Activated CD8-positive, alpha-beta T cell treated with anti-CD3 and anti-CD28 coated beads, Interleukin-2, amount 10 ng/mL, durations not matched to agents 7 days and 5 days (primary cell): ENCODE results near the gene POU2F3. TPM values are rescaled to one million over a fixed set of nuclear protein-coding genes. Genes with fewer than 3 reads are reported as not detected.

Source experiments
- ATAC-seq: fragments of 150-1000 bp; cut with Tn5 transposase; one replicate; pipeline ENCODE4 v1.10.0; 2021; ENCODE audit warnings: moderate library complexity
- CTCF ChIA-PET: fragments of 350-600 bp; sonication (Branson Sonifier 250); formaldehyde crosslinking; loops from one replicate; lab custom pipeline; 2021; ENCODE audit warnings: antibody characterized with exemption; lab: Charles Lee
- POLR2A ChIA-PET: fragments of 350-600 bp; sonication (Branson Sonifier 250); formaldehyde crosslinking; loops from one replicate; lab custom pipeline; 2021; ENCODE audit warnings: antibody characterized with exemption; lab: Charles Lee
- DNase-seq: peaks from one replicate; pipeline ENCODE4 v3.0.0-alpha.2; 2020
- H3K27ac Mint-ChIP-seq: one replicate; pipeline ENCODE4 v1.8.0; 2021; ENCODE audit warnings: mild to moderate bottlenecking, mixed read lengths
- H3K27me3 Mint-ChIP-seq: one replicate; pipeline ENCODE4 v1.8.0; 2021; ENCODE audit warnings: low read depth, mixed read lengths
- H3K36me3 Mint-ChIP-seq: one replicate; pipeline ENCODE4 v1.8.0; 2021; ENCODE audit warnings: low read depth, mixed read lengths
- H3K4me1 Mint-ChIP-seq: one replicate; pipeline ENCODE4 v1.8.0; 2021; ENCODE audit warnings: low read depth, mixed read lengths
- H3K4me3 Mint-ChIP-seq: one replicate; pipeline ENCODE4 v1.8.0; 2021; ENCODE audit warnings: mild to moderate bottlenecking, mixed read lengths
- H3K9me3 Mint-ChIP-seq: one replicate; pipeline ENCODE4 v1.8.0; 2022; ENCODE audit warnings: mixed read lengths; ENCODE audit not compliant: insufficient read depth
- total RNA-seq, 2 experiments: library from RNA; stranded (reverse); gene quantifications; one replicate each; pipeline ENCODE4 v1.2.3, GENCODE V29; 2021

The POU2F3 gene
- total RNA-seq, 2 experiments from 2014 or later: not detected

DNA sequence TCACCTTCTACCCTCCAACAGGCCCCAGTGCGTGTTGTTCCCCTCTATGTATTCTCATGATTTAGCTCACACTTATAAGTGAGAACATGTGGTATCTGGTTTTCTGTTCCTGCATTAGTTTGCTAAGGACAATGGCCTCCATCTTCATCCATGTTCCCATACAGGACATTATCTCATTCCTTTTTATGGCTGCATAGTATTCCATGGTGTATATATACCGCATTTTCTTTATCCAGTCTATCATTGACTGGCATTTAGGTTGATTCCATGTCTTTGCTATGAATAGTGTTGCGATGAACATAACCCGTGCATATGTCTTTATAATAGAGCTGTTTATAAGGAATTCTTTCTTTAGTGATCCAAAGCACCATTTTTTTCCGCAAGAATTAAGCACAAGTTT, 56.6 kb downstream of the POU2F3 start:
- CTCF ChIA-PET: interaction anchor here (2.7 to 10.7 kb wide), 2 partner anchors 63 to 125 kb away, joined by 6 to 344 read pairs; partner anchors contain the start of gene POU2F3
- H3K4me3 Mint-ChIP-seq: no peak overlapping the region
- ATAC-seq: no peak

DNA sequence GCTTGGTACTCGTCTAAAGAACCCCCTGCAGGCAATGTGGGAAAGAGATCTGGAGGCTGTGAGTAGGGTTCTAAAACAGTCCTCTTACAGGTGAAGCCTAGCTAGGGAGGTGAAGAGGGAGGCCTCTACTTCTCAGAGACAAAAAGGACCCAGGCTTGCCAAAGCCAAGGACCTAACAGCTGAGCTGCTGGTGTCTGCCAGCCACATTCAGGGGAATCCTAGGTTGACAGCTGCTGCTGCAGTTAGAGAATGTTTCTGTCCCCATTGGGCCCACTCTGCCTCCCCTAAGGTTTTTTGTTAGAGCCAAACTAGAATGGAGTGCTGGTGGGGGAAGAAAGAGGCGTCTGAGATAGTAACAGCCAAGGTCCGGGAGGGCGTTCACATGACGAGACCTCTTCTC, 58.5 kb downstream of the POU2F3 start:
- Mint-ChIP-seq H3K4me1 (no peaks in the 10 kb centered on the region), H3K27me3 (peaks cover 42% of the 10 kb centered on the region), H3K9me3 (no peaks in the 10 kb centered on the region), H3K36me3 (no peaks in the 10 kb centered on the region), H3K4me3 (no peak overlapping the region), H3K27ac (no peak overlapping the region)
- no peak for DNase-seq
- ATAC-seq: no peak
- POLR2A ChIA-PET: no interaction called here
- CTCF ChIA-PET: interaction anchor here (1.2 to 10.7 kb wide), 3 partner anchors 50 to 127 kb away, joined by 6 to 344 read pairs (median 7); partner anchors contain the start of gene POU2F3

More for the DNA sequence above, 56.6 kb downstream of the POU2F3 start:
- POLR2A ChIA-PET: no interaction called here
- Mint-ChIP-seq H3K9me3 (no peaks in the 10 kb centered on the region), H3K27me3 (peaks cover 36% of the 10 kb centered on the region), H3K4me1 (no peaks in the 10 kb centered on the region), H3K36me3 (no peaks in the 10 kb centered on the region), H3K27ac (no peak overlapping the region)
- DNase-seq: no peak

DNA sequence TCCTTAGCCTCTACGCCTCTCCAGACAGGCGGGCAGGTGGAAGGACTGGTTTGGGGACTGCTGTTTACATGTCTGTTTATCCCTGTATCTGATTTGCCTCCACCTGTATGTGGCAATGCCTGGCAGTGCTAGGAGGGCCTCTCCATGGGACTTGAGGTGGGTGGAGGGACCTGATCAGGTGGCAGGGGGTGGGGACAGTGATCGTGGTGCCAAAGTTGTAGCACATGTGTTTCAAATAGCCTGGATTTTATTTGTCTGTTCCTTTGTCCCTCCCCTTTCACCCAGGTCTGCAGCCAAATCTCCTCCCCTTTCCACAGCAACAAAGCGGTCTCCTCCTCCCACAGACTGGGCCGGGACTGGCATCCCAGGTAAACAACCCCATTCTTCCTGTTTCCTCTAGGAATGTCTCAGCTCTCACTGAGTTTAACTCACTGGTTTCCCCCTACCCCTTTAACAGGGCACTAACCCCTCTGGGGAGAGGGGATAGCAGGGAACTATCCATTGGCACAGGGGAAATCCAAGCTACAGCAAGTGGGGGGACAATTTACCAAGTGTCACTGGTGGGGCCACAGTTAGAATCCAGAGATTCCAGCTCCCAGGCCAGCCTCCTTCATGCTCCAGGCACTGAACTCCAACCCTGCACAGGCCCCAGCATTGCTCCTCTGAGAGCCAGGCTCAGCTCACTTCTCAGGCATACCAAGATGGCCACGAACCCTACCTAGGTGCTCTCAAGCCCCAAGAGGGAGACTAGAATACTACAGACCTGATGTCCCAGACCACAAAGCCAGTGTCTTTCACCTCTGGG, 62.3 kb downstream of the POU2F3 start:
- Mint-ChIP-seq H3K9me3 (no peaks in the 10 kb centered on the region), H3K4me3 (no peak overlapping the region), H3K4me1 (no peaks in the 10 kb centered on the region), H3K27ac (no peak overlapping the region), H3K36me3 (no peaks in the 10 kb centered on the region), H3K27me3 (peaks cover 33% of the 10 kb centered on the region)
- DNase-seq (no peak), ATAC-seq (no peak)
- ChIA-PET CTCF (interaction anchor here (0.6 to 10.7 kb wide), 29 partner anchors 9 to 629 kb away, joined by 3 to 344 read pairs (median 7); partner anchors contain the start of gene POU2F3), POLR2A (interaction anchor here (0.8 to 1.2 kb wide), 2 partner anchors 73 to 78 kb away, joined by 3 read pairs; no protein-coding TSS in a partner anchor)

DNA sequence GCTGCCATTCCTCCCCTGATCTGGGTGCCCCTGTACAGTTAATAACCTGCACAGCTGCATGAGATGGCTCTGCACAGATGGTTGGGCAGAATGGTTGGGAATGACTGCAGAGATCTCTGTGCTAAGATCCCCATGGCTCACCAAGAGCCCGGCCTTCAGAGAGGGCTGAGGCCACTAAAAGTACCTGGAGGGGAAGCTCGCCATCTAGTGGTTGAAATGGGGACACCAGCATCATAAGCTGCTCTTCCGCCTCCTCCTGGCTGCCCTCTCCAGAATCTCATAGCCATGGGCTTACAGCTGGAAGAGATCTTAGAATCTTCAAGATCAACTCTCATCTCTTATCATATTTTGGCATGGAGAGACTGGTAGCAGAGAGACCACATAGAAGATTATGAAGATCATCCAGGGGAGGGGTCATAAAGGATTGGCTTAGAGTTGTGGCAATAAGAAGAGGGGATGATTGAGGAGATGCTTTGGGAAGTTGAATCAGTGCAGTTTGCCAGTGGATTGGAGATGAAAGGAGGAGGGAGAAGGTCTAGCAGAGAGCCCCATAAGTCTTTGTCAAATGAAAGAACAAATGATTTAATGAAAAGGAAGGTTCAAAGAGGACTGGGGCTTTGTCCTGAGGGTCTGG, 63.2 kb downstream of the POU2F3 start:
- H3K36me3 Mint-ChIP-seq: no peaks in the 10 kb centered on the region
- no peaks in the 10 kb centered on the region for H3K9me3 Mint-ChIP-seq
- CTCF ChIA-PET: interaction anchor here (0.6 to 10.7 kb wide), 38 partner anchors 10 to 772 kb away, joined by 3 to 344 read pairs (median 4); partner anchors contain the start of genes POU2F3 and TLCD5
- no peaks in the 10 kb centered on the region for H3K4me1 Mint-ChIP-seq
- DNase-seq (peak; percentile 84), ATAC-seq (peak; percentile 91)
- H3K4me3 Mint-ChIP-seq: no peak overlapping the region
- H3K27me3 Mint-ChIP-seq: peaks cover 28% of the 10 kb centered on the region
- POLR2A ChIA-PET: interaction anchor here (1.2 kb wide), 1 partner anchor 79 kb away, joined by 3 read pairs; no protein-coding TSS in a partner anchor
- H3K27ac Mint-ChIP-seq: no peak overlapping the region

DNA sequence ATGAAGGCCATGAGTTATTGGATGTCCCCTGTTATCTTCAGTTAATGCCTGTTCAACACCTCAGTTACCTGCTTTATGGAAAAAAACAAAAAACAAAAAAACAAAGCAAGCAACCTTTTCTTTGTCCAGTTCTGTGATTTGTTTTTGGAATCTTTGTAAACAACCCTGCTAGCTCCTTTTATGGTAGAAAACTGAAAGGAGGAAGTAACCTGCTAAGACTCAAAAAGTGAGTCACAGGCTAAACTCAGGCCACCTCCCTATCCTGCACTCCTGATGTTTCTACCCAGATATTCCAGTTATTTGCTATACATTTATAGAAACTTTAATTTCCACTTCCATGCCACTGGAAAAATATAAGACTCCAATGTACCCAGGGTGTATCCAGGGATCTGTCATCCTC, 64.6 kb downstream of the POU2F3 start:
- Mint-ChIP-seq H3K4me1 (no peaks in the 10 kb centered on the region), H3K27me3 (peaks cover 22% of the 10 kb centered on the region), H3K36me3 (no peaks in the 10 kb centered on the region), H3K4me3 (no peak overlapping the region), H3K9me3 (no peaks in the 10 kb centered on the region), H3K27ac (no peak overlapping the region)
- no peak for ATAC-seq
- no peak for DNase-seq
- POLR2A ChIA-PET: no interaction called here
- CTCF ChIA-PET: interaction anchor here (0.9 to 10.7 kb wide), 11 partner anchors 31 to 142 kb away, joined by 3 to 344 read pairs (median 8); partner anchors contain the start of gene POU2F3

DNA sequence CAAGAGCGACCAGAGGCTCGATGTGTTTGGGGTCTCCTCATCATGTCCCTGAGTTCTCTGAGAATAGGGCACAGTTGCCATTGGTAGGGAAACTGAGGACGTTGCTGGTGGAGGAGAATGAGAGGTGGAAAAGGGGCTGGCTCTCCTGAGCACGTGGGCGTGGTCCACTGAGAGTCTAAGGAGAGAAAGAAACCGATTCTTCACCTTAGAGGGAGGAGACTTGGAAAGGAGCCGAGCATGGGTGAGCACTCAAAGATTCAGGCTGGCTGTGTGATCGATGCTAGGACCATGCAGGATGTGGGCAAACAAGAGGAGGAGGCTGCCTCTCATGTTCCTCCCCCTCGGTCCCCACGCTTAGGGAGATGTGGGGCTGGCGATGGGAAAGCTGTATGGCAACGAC, 65.3 kb downstream of the POU2F3 start:
- Mint-ChIP-seq H3K9me3 (no peaks in the 10 kb centered on the region), H3K27me3 (peaks cover 22% of the 10 kb centered on the region)
- POLR2A ChIA-PET: no interaction called here

DNA sequence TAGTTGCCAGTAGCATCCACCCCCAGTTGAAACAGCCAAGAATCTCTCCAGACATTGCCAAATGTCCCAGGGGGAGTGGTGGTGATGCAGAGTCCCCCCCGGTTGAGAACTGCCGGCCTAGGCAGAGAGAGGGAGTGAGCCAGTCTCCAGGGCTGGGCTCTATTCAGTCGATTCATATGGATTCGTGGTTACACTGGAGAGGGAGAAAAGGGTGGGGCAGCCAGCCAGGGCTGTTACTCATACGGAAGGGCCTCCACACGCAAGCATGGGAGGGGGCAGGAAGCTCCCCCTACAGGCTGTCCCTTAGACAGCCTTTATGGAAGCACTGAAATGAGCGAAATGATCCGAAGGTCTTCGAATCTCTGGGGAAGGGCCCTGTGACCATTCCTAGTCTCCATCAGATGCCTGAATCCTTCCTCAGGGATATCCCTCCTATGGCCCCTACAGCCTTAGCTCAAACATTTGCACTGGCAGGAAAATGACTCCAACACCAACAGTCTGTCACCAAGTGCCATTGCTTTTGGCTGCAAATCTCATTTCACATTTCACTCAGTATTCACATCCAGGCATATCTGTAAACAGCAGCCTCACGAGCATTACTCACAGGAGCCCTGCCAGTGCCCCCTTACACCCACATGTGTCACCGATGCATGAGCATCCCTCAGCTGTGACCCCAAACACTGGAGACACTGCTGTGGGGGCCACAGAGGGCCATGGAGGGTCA, 66.7 kb downstream of the POU2F3 start:
- H3K9me3 Mint-ChIP-seq: no peaks in the 10 kb centered on the region
- no peaks in the 10 kb centered on the region for H3K4me1 Mint-ChIP-seq
- H3K36me3 Mint-ChIP-seq: no peaks in the 10 kb centered on the region
- DNase-seq (no peak), ATAC-seq (no peak)
- CTCF ChIA-PET: interaction anchor here (10.7 kb wide), 1 partner anchor 73 kb away, joined by 344 read pairs; the partner anchor contains the start of gene POU2F3
- no peak overlapping the region for H3K27ac Mint-ChIP-seq
- H3K4me3 Mint-ChIP-seq: no peak overlapping the region
- H3K27me3 Mint-ChIP-seq: peaks cover 15% of the 10 kb centered on the region
- POLR2A ChIA-PET: no interaction called here

More for the DNA sequence above, 65.3 kb downstream of the POU2F3 start:
- CTCF ChIA-PET: interaction anchor here (3.6 to 10.7 kb wide), 2 partner anchors 72 to 135 kb away, joined by 30 to 344 read pairs; partner anchors contain the start of gene POU2F3
- ATAC-seq (no peak), DNase-seq (no peak)
- Mint-ChIP-seq H3K27ac (no peak overlapping the region), H3K4me3 (no peak overlapping the region), H3K36me3 (no peaks in the 10 kb centered on the region), H3K4me1 (no peaks in the 10 kb centered on the region)

DNA sequence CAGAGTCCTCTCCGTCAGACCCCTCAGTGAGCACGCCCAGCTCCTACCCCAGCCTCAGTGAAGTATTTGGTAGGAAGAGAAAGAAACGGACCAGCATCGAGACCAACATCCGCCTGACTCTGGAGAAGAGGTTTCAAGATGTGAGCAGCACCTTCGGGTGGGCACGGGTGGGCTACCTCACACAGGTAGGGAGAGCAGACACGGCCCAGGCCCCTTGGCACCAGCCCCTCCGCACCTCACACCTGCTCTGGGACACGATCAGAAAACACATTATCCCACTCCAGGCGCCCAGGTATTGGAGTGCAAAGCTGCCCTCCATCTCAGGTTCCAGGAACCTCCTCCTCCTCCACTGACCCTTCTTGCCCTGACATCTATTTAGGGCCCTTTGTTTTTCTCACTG, 67.5 kb downstream of the POU2F3 start:
- H3K9me3 Mint-ChIP-seq: no peaks in the 10 kb centered on the region

DNA sequence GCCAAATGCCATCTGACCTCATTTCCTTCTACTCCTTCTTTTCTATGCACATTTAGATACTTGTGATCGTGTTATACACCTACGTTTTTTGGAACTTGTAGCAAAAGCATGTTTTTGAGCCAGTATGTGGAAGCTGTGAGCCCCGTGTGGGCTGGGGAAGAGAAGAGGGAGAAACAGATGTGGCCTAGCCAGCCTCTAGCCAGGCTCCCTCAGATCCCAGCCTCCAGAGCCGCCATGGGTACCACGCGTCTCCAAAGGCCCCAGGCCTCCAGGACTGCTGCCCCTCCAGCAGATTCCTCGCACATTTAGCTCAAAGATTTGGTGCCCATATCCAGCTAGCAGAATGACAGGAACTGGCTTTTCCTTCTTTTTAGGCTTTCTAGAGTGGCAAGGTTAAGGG, 68.1 kb downstream of the POU2F3 start:
- H3K4me3 Mint-ChIP-seq: no peak overlapping the region
- CTCF ChIA-PET: interaction anchor here (0.8 to 1.0 kb wide), 2 partner anchors 18 to 73 kb away, joined by 3 to 6 read pairs; no protein-coding TSS in a partner anchor
- POLR2A ChIA-PET: no interaction called here
- H3K9me3 Mint-ChIP-seq: no peaks in the 10 kb centered on the region
- H3K27me3 Mint-ChIP-seq: peaks cover 18% of the 10 kb centered on the region
- H3K36me3 Mint-ChIP-seq: no peaks in the 10 kb centered on the region
- ATAC-seq (no peak), DNase-seq (no peak)
- H3K27ac Mint-ChIP-seq: no peak overlapping the region
- no peaks in the 10 kb centered on the region for H3K4me1 Mint-ChIP-seq

More for the DNA sequence above, 67.5 kb downstream of the POU2F3 start:
- ChIA-PET CTCF (interaction anchor here (0.8 kb wide), 1 partner anchor 72 kb away, joined by 6 read pairs; no protein-coding TSS in a partner anchor), POLR2A (no interaction called here)
- no peak overlapping the region for H3K4me3 Mint-ChIP-seq
- no peak for DNase-seq
- ATAC-seq: no peak
- H3K27me3 Mint-ChIP-seq: peaks cover 13% of the 10 kb centered on the region
- no peak overlapping the region for H3K27ac Mint-ChIP-seq
- no peaks in the 10 kb centered on the region for H3K36me3 Mint-ChIP-seq
- no peaks in the 10 kb centered on the region for H3K4me1 Mint-ChIP-seq

DNA sequence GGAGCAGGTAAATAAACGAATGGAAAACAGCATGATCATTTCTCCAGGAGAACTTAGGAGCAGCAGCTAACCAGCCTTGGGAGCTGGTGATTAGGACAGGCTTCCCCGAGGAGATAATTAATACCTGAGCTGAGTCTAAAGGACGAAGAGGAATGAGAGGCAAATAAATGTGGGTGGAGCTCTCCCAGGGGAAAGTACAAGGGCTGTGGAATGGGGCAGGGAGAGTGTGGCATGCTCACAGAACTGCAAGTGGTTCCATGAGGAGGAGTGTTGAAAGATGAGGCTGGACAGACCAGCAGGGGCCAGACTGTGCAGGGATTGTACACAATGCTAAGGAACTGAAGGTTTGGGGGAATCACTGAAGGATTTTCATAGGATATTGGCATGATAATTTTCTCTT, 70.9 kb downstream of the POU2F3 start:
- H3K9me3 Mint-ChIP-seq: no peaks in the 10 kb centered on the region

DNA sequence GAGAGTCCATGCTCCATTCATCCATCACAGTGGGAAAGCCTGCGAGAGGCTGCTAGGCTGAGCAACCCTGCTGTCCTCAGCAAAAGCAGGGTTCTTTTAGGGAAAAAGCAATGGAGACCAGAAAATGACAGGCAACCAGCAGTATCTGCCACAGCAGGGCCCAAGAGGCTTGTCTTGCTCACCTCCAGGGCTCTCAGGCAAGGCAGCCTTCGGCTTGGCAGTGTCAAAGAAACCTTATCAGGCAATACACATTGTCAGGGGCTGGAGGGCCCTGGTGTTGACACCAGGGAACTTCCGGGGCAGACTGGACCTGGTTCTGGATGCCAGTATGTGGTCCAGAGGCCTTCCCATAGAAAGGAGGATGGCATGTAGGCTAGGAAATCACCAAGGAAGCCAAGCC, 74.9 kb downstream of the POU2F3 start:
- peaks cover 27% of the 10 kb centered on the region for H3K27me3 Mint-ChIP-seq
- CTCF ChIA-PET: interaction anchor here (2.2 kb wide), 1 partner anchor 12 kb away, joined by 9 read pairs; no protein-coding TSS in a partner anchor
- DNase-seq (no peak), ATAC-seq (no peak)
- POLR2A ChIA-PET: no interaction called here
- H3K36me3 Mint-ChIP-seq: no peaks in the 10 kb centered on the region
- H3K9me3 Mint-ChIP-seq: no peaks in the 10 kb centered on the region
- no peak overlapping the region for H3K27ac Mint-ChIP-seq
- H3K4me1 Mint-ChIP-seq: no peaks in the 10 kb centered on the region
- no peak overlapping the region for H3K4me3 Mint-ChIP-seq

More for the DNA sequence above, 70.9 kb downstream of the POU2F3 start:
- ChIA-PET POLR2A (interaction anchor here (1.1 kb wide), 1 partner anchor 714 kb away, joined by 3 read pairs; no protein-coding TSS in a partner anchor), CTCF (no interaction called here)
- ATAC-seq: no peak
- Mint-ChIP-seq H3K27ac (no peak overlapping the region), H3K27me3 (peaks cover 11% of the 10 kb centered on the region), H3K4me3 (no peak overlapping the region), H3K36me3 (no peaks in the 10 kb centered on the region), H3K4me1 (no peaks in the 10 kb centered on the region)
- DNase-seq: no peak
